Activated CD4-positive, alpha-beta T cell treated with anti-CD3 and anti-CD28 coated beads, Interleukin-2, amount 50 U/mL, for 48 hours (primary cell): ENCODE data around the gene PARD3.

Experiments
- DNase-seq, 2 experiments: peaks; one replicate each; pipeline ENCODE4 v3.0.0-alpha.2; 2020

PARD3 gene

DNA sequence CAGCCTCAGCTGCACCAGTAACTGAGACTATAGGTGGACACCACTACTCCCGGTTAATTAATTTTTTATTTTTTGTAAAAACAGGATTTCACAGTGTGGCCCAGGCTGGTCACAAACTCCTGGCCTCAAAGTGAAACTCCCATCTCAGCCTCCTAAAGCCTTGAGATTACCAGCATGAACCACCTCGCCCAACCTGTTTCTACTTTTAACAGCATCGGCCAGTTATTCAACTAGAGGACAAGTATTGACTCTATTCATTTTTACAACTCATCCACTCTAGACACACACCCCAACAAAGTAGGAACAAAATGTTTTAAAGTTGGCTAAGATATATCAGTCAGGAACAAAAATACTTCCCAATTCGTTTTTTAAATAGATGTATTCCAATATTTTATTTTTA, 334.8 kb downstream of the PARD3 start:
- DNase-seq, result no peak

DNA sequence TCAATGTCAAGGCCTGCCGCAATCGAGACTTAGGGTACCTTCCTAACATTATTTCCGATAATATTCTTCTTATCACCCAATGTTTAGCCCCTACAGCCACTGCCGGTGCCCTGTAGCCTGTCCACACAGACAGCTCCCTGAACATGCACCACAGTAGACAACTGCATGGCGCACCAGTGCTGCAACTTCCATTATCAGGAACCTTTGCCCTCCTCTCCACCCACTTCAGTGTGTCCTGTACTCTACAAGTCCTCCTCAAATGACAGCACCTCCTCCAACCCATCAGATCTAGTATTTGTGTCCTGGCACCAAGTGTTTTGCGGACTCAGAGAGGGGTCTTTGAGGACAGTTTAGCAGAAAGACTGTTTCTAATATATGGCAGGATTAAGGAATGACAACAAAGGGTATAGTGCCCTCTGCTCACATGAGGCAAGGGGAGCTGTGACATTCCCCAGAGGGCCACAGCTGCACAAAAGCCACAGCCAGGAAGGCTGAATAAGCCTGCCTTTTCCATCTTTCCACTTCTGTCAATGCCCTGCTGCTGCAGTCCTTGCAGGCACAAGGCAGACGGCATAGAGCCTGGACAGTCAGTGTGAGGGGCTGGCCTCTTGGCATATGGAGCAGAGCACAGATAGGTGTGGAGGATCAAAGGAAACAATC, 335.4 kb downstream of the PARD3 start:
- DNase-seq, result no peak

DNA sequence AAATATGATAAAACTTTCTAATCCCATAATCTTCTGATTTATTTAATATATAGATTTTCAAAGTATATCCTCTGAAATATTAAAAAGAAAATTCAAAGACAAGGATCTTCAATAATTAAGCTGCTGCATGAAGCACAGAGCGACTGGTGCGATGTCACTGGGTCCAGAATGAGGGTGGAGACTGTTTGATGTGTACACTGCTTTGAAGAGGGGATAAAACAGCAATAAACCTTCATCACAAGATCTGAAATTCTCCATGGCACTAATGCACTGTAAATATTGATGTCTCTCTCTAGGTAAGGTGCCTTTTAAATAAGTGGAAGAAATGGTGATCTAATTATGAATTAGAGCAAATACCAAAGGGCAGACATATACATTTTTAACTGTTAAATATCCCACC, 337.8 kb downstream of the PARD3 start:
- DNase-seq, result no peak

- no peak for DNase-seq
These were observed 338.5 kb downstream of the PARD3 start for GRCh38 chr10:34476608-34477007.

- DNase-seq, result no peak
These were observed 339.3 kb downstream of the PARD3 start for GRCh38 chr10:34475786-34476185.

- DNase-seq, result no peak
These were observed 339.8 kb downstream of the PARD3 start for GRCh38 chr10:34475274-34475646.

DNA sequence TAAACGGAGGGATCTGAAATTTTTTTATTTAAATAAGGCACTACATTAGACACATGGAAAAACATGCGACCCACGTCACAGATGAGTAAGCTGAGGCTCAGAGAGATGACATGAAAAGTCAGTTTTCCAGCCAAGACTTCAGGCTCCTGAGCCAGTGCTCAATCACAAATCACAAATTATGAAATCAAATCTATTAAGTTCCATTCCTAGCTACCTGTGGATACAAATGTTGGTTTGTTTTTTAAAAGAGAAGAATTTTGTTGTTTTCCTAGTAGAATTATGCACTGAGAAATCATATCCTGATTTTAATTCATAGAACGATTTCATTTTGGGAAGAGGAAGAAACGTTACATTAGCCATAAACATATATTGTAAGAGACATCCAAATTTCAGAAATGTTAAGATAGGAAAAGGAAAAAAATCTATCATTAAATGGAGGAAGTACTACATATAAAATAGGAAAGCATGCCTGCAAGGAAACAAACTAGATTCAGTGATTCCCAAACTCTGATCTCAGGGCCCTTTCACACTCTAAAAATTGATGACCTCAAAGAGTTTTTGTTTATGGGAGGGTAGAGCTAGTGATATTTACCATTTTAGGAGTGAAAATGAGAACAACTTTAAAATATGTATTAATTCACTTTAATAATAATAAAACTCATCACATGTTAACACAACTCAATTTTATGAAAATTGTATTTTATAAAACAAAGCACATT, 340.4 kb downstream of the PARD3 start:
- DNase-seq, result no peak

DNA sequence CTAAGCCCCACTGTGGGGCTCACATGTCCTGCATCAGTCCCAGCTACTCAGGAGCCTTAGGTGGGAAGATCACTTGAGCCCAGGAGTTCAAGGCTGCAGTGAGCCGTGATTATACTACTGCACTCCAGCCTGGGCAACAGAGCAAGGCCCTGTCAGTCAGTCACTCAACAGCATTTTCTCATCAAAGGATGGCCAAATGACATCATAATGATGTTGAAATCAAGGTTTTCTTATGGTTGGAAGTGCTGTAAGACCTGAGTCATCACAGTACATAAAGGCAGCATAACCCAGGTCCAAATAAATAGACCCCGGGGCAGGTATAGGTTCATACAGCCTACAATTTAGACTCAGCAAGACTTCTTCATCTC, 341.1 kb downstream of the PARD3 start:
- no peak for DNase-seq

DNA sequence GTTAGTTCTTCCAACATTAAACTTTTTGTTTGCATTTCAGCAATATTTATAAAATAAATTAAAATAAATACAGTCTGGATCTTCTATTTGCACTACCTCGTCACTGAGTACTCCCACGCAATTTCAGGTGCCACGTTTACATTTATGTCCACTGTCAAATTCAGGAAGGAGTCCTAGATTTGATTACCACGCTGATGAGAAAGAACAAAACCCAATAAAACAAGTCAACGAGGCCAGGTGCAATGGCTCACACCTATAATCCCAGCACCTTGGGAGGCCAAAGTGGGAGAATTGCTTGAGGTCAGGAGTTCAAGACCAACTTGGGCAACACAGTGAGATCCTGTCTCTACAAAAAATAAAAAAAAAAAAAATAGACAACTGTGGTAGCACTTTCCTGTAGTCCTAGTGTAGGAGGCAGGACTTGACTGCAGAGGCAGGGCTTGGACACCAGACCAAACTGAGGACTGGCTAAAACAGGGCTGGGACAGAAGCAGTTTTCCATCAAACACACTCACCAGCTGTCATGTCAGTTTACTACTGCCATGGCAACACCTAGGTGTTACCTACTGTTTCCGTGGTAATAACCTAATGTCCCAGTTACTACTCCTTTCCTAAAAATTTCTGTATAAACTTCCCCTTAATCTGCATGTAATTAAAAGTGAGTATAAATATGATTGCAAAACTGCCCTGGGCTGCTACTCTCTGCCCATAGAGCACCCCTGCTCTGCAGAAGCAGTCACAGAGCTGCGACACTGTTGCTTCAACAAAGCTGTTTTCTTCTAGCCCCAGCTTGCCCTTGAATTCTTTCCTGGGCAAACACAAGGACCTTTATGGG, 341.7 kb downstream of the PARD3 start:
- DNase-seq, result no peak

GRCh38 chr10:34470307-34470706, 344.8 kb downstream of the PARD3 start:
- no peak for DNase-seq

GRCh38 chr10:34469446-34469845, 345.6 kb downstream of the PARD3 start:
- no peak for DNase-seq

DNA sequence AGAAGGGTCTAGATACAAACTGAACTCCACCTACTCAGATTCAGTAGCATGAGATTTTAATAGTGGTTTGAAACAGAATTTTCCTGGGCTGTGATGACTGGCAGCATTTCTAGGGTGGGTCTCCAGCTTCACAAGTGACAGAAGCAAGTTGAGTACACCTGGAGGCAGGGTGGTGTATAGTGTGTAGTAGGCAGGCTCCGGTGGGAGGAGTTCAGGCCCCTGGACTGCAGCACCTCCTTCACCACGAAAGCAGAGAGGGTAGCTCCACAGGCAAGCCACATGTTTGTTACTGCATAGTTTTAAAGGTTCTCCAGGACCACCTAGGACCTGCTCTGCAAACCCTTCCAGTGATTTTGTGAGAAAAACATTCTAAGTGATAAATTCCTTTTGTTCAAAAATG, 347.2 kb downstream of the PARD3 start:
- DNase-seq, result no peak

GRCh38 chr10:34467364-34467763, 347.7 kb downstream of the PARD3 start:
- DNase-seq, result no peak

GRCh38 chr10:34465678-34466077, 349.4 kb downstream of the PARD3 start:
- no peak for DNase-seq

GRCh38 chr10:34464591-34464990, 350.5 kb downstream of the PARD3 start:
- DNase-seq, result no peak

DNA sequence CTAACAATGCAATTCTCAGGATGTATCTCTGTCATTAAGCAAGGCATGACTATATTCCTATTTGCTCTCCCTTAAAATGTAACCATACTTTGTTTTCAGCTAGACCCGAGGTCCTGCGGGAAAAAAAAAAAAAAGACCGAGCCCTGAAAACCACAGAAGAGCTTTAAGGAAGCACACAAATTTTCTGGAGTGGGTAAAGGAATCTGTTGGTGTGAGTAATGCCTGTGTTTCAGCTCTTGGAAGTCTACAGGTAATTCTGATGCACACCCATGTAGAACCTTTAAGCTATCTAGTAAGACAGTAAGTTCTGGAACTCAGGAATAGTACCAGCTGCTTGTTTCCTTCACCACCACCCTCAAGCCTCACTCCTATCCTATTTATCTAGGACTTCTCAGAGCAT, 351.1 kb downstream of the PARD3 start:
- DNase-seq, result no peak

DNA sequence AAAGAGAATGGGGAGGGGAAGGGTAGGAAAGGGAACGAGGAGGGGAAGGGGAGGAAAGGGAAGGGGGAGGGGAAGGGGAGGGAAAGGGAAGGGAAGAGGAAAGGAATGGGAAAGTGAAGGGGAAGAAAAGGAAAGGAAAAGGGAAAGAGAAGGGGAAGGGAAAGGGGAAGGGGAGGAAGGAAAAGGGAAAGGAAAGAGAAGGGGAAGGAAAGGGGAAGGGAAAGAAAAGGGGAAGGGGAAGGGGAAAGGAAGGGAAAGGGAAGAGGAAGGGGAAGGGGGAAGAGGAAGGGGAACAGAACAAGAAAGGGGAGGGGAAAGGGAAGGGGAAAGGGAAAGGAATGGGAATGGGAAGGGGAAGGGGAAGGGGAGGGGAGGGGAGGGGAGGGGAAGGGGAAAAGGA, 352.1 kb downstream of the PARD3 start:
- DNase-seq, result no peak

GRCh38 chr10:34462056-34462455, 353.0 kb downstream of the PARD3 start:
- DNase-seq, result no peak

- DNase-seq, result no peak
These were observed 360.4 kb downstream of the PARD3 start for GRCh38 chr10:34454590-34455261.

DNA sequence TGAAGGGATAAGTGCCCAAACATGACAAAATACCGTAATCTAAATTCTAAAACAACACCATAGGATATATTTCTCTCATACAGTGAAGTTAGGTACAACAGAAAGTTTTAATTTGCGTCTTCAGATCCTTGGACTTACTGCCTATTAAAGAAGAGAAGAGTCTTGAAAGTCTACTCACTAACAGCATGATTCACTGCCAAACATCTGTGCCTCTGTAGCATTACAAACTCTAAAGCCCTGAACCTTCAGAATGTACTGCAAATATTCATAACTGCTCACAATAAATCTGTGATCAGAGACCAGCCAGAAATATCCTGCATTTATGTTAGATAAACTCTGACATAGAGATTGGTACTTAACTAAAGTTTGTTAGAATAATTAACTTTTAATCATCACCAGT, 365.3 kb downstream of the PARD3 start:
- no peak for DNase-seq

GRCh38 chr10:34446049-34446448, 369.0 kb downstream of the PARD3 start:
- no peak for DNase-seq

DNA sequence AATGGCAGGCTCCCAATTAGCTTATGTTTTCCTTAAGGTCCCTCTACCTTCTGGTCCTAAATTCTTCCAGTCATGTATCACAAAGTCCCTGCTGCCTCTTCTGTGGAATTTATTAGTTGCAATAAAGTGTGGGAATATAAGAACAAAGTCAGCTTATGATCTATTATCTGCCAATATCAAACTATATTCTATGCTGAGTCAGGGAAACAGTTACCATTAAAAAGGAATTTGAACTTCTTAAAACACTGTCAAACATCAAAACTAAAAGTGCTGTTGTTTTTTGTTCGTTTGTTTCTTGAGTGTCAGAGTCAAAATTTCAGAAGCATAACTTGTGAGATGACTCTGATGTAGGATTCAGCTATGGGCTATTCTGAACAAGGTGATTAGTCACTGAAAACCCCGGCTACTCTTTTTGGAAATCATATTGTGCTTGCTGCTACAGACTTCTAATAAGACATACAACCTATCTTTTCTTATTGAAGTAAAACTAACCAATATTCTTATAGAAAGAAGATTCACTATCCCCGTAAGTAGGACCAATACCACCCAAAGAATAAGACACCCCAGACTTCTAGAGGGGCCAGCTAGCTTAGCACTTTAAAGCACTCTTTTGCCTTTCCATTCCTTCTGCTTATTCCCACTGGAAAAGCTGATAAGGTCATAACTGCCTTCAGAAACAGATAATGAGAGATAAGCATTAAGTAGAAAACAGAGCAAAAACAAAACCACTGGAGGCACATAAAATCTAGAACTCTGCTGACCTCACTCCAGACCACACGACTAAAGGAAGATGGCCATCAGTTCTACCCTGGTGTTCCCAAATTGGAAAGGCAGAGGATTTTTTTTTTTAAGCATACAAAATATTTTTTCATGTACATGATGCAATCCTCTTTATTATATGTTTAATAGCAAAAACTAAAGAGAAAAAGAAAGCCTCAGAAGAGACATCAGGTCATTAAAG, 370.6 kb downstream of the PARD3 start:
- DNase-seq, result no peak
